Loucy (cell line): ENCODE results near the gene BCKDK.

Experiments
- H2AFZ ChIP-seq: fragments of 200-600 bp; sonication (generic); 2 replicates; pipeline ENCODE4 v1.6.0; 2016; ENCODE audit warnings: antibody characterized with exemption, mild to moderate bottlenecking, low read length, moderate library complexity
- H3F3A ChIP-seq: fragments of 200-600 bp; 2 replicates; pipeline ENCODE4 v1.6.0; 2016; ENCODE audit warnings: antibody characterized with exemption, low read depth, mild to moderate bottlenecking
- H3K27me3 ChIP-seq: fragments of 200-600 bp; sonication (generic); 2 replicates; pipeline ENCODE4 v1.6.1; 2014; ENCODE audit warnings: low read length, mild to moderate bottlenecking; ENCODE audit not compliant: insufficient read depth, poor library complexity, severe bottlenecking
- H3K36me3 ChIP-seq: fragments of 200-600 bp; sonication (generic); 2 replicates; pipeline ENCODE4 v1.6.1; 2016; ENCODE audit warnings: low read length; ENCODE audit not compliant: insufficient read depth
- H3K4me1 ChIP-seq: fragments of 200-600 bp; sonication (generic); 2 replicates; pipeline ENCODE4 v1.5.1; 2014; ENCODE audit warnings: low read length, mild to moderate bottlenecking; ENCODE audit not compliant: insufficient read depth, poor library complexity, severe bottlenecking
- H3K4me2 ChIP-seq: fragments of 200-600 bp; sonication (generic); 2 replicates; pipeline ENCODE4 v1.6.0; 2014; ENCODE audit warnings: antibody characterized with exemption, low read length, low read depth, mild to moderate bottlenecking; ENCODE audit not compliant: poor library complexity, severe bottlenecking
- H3K4me3 ChIP-seq: fragments of 200-600 bp; sonication (generic); 2 replicates; pipeline ENCODE4 v1.5.1; 2014; ENCODE audit warnings: low read length, mild to moderate bottlenecking, mixed read lengths; ENCODE audit not compliant: poor library complexity, severe bottlenecking
- H3K79me2 ChIP-seq: fragments of 200-600 bp; sonication (generic); 2 replicates; pipeline ENCODE4 v1.6.1; 2014; ENCODE audit warnings: low read length; ENCODE audit not compliant: insufficient read depth
- H3K9ac ChIP-seq: fragments of 200-600 bp; sonication (generic); 2 replicates; pipeline ENCODE4 v1.6.0; 2014; ENCODE audit warnings: mild to moderate bottlenecking, low read depth, low read length, moderate library complexity; ENCODE audit not compliant: poor library complexity, severe bottlenecking
- H3K9me2 ChIP-seq: fragments of 200-600 bp; sonication (generic); replicated peaks from 2 replicates; pipeline ENCODE4 v1.6.1; 2016; ENCODE audit warnings: low read depth, low read length, mixed read lengths
- H3K9me3 ChIP-seq: fragments of 200-600 bp; sonication (generic); 2 replicates; pipeline ENCODE4 v1.6.1; 2014; ENCODE audit warnings: mild to moderate bottlenecking, antibody characterized with exemption, low read length, low read depth; ENCODE audit not compliant: insufficient read depth
- H4K20me1 ChIP-seq: fragments of 200-600 bp; sonication (generic); 2 replicates; pipeline ENCODE4 v1.6.0; 2014; ENCODE audit warnings: antibody characterized with exemption, low read length, mild to moderate bottlenecking; ENCODE audit not compliant: insufficient read depth, poor library complexity, severe bottlenecking
- EZH2phosphoT487 ChIP-seq: fragments of 200-600 bp; IDR thresholded peaks from 2 replicates; pipeline ENCODE4 v1.6.1; 2018; ENCODE audit warnings: antibody characterized with exemption, mild to moderate bottlenecking, moderate library complexity, borderline replicate concordance
- TF ChIP-seq, protein P1 (sequence below): fragments of 200-600 bp; sonication (generic); conservative IDR thresholded peaks from 2 replicates; pipeline ENCODE4 v1.5.1; 2014; ENCODE audit warnings: mild to moderate bottlenecking, antibody characterized with exemption, low read length

The BCKDK gene

DNA sequence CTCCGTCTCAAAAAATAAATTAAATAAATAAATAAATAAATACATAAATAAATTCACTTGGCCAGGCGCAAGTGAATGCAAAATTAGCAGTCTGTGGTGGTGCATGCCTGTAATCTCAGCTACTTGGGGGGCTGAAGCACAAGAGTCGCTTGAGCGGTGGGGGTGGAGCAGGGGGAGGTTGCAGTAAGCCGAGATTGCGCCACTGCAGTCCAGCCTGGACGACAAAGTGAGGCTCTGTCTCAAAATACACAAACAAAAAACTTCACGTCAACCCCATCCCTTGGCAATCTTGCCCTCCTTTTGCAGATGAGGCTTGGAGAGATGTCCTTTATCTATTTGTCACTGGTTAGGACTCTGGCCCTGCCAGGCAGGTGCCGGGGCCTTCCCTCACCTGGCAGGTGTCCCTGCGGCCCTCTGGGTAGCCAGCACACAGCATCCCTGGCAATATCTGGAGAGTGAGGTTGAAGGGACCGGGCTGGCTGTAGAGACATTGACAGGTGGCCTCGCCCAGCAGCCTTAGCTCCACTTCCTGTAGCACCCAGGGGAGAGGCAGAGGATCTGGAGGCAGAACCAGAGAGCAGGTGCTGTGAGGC lies 37.3 kb downstream of the BCKDK start:
- Histone ChIP-seq H3K4me1 (peaks cover 16% of the 10 kb centered on the region), H3K36me3 (no peaks in the 10 kb centered on the region), H3K27me3 (no peaks in the 10 kb centered on the region), H3K9me3 (no peaks in the 10 kb centered on the region), H3K79me2 (no peaks in the 10 kb centered on the region), H3F3A (no peaks in the 10 kb centered on the region), H4K20me1 (no peaks in the 10 kb centered on the region), H3K9me2 (no peaks in the 10 kb centered on the region), H3K9ac (no peak overlapping the region), H2AFZ (no peak overlapping the region), H3K4me3 (no peak overlapping the region), H3K4me2 (no peak overlapping the region)
- no peak for TF ChIP-seq EZH2phosphoT487
- TF ChIP-seq, protein P1, sequence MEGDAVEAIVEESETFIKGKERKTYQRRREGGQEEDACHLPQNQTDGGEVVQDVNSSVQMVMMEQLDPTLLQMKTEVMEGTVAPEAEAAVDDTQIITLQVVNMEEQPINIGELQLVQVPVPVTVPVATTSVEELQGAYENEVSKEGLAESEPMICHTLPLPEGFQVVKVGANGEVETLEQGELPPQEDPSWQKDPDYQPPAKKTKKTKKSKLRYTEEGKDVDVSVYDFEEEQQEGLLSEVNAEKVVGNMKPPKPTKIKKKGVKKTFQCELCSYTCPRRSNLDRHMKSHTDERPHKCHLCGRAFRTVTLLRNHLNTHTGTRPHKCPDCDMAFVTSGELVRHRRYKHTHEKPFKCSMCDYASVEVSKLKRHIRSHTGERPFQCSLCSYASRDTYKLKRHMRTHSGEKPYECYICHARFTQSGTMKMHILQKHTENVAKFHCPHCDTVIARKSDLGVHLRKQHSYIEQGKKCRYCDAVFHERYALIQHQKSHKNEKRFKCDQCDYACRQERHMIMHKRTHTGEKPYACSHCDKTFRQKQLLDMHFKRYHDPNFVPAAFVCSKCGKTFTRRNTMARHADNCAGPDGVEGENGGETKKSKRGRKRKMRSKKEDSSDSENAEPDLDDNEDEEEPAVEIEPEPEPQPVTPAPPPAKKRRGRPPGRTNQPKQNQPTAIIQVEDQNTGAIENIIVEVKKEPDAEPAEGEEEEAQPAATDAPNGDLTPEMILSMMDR = no peak

DNA sequence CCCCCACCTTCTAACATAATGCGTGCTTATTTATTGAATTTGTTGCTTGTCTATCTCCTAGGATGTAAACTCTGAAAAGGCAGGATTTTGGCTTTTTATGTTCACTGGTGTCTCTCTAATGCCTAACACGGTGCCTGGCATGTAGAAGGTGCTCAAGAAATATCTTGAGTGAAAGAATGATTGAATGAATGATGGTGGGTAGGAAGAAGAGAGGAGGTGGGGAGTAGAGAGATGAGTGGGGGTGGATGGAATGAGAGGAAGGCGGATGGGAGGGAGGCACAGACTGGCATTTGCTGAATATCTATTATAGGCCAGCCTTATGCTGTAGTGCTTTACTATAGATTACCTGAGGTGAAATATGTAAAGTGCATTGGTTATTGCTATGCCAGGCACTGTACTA lies 39.4 kb downstream of the BCKDK start:
- Histone ChIP-seq H3K79me2 (no peaks in the 10 kb centered on the region), H3K36me3 (no peaks in the 10 kb centered on the region), H4K20me1 (no peaks in the 10 kb centered on the region), H3K9me3 (no peaks in the 10 kb centered on the region), H3K9ac (no peak overlapping the region), H3K4me2 (no peak overlapping the region), H3K27me3 (no peaks in the 10 kb centered on the region), H3F3A (no peaks in the 10 kb centered on the region), H3K4me1 (peaks cover 5% of the 10 kb centered on the region), H3K4me3 (no peak overlapping the region), H3K9me2 (no peaks in the 10 kb centered on the region), H2AFZ (no peak overlapping the region)
- TF ChIP-seq EZH2phosphoT487 = no peak
- TF ChIP-seq, protein P1 = no peak

- H2AFZ ChIP-seq = no peak overlapping the region
- no peak overlapping the region for H3K4me3 ChIP-seq
- H3F3A ChIP-seq = no peaks in the 10 kb centered on the region
Measured at GRCh38 chr16:31148281-31148728, 40.1 kb downstream of the BCKDK start.

More at GRCh38 chr16:31148281-31148728, 40.1 kb downstream of the BCKDK start:
- no peaks in the 10 kb centered on the region for H3K79me2 ChIP-seq
- no peaks in the 10 kb centered on the region for H4K20me1 ChIP-seq
- H3K36me3 ChIP-seq = no peaks in the 10 kb centered on the region
- no peak for TF ChIP-seq EZH2phosphoT487
- TF ChIP-seq, protein P1 = no peak
- H3K9me2 ChIP-seq = no peaks in the 10 kb centered on the region
- H3K9ac ChIP-seq = no peak overlapping the region
- no peak overlapping the region for H3K4me2 ChIP-seq
- no peaks in the 10 kb centered on the region for H3K27me3 ChIP-seq
- no peaks in the 10 kb centered on the region for H3K9me3 ChIP-seq
- H3K4me1 ChIP-seq = no peaks in the 10 kb centered on the region
